Hematopoietic multipotent progenitor cell (in vitro differentiated cells): Measurements from ENCODE around the gene CCL7. TPM values are rescaled to one million over a fixed set of nuclear protein-coding genes. Genes with fewer than 3 reads are reported as not detected.

ENCODE experiments used
- total RNA-seq: library from RNA; depleted of rRNA; stranded (reverse); fragments of >200 nt; gene quantifications from one replicate; pipeline ENCODE4 v1.2.3, GENCODE V29; 2012

CCL7 gene
- total RNA-seq, 1 donor, result not detected

Other genes with a start within 250 kb of the CCL7 start
- gene CCL2, start 14.9 kb upstream of the CCL7 start, total RNA-seq, result under 0.01 TPM
- gene CCL11, start 15.5 kb downstream of the CCL7 start, total RNA-seq, result not detected
- gene CCL8, start 49.2 kb downstream of the CCL7 start, total RNA-seq, result not detected
- gene CCL13, start 86.3 kb downstream of the CCL7 start, total RNA-seq, result not detected
- not detected for gene CCL1, start 93.0 kb downstream of the CCL7 start, total RNA-seq